OCI-LY7 (cell line): ENCODE data around the gene PITPNC1. TPM values are rescaled to one million over a fixed set of nuclear protein-coding genes. Genes with fewer than 3 reads are reported as not detected.

ENCODE experiments used
- BruUV-seq: library from RNA; stranded (reverse); fragments of 400-500 nt; replicated peaks from 2 replicates; lab custom pipeline; 2021; lab: Mats Ljungman, UMichigan
- CTCF ChIA-PET: fragments of 300-600 bp; sonication (Branson Sonifier 250); formaldehyde crosslinking; loops from one replicate; lab custom pipeline; 2022; ENCODE audit warnings: antibody characterized with exemption; ENCODE audit not compliant: unreplicated experiment; lab: Charles Lee
- POLR2A ChIA-PET: fragments of 300-600 bp; sonication (Branson Sonifier 250); formaldehyde crosslinking; loops from one replicate; lab custom pipeline; 2022; ENCODE audit warnings: antibody characterized with exemption; lab: Charles Lee
- DNase-seq: peaks from one replicate; pipeline ENCODE4 v3.0.0-alpha.2; 2015; ENCODE audit warnings: low spot score
- H2AFZ ChIP-seq: fragments of 200-600 bp; sonication (generic), shearing (Covaris generic); 2 replicates; pipeline ENCODE4 v1.6.1; 2014; ENCODE audit warnings: mild to moderate bottlenecking, antibody characterized with exemption, low read length, moderate library complexity
- H3K27ac ChIP-seq: fragments of 200-600 bp; sonication (generic); 2 replicates; pipeline ENCODE4 v1.5.1; 2014; ENCODE audit warnings: mixed run types, low read depth, mild to moderate bottlenecking, moderate library complexity, low read length, inconsistent platforms; ENCODE audit not compliant: poor library complexity, severe bottlenecking
- H3K36me3 ChIP-seq: fragments of 200-600 bp; sonication (generic); 2 replicates; pipeline ENCODE4 v1.6.1; 2014; ENCODE audit warnings: mild to moderate bottlenecking, antibody characterized with exemption, low read length, moderate library complexity, mixed read lengths; ENCODE audit not compliant: insufficient read depth
- H3K4me1 ChIP-seq: fragments of 200-600 bp; sonication (generic); 2 replicates; pipeline ENCODE4 v1.5.1; 2014; ENCODE audit warnings: mild to moderate bottlenecking, low read length; ENCODE audit not compliant: insufficient read depth, poor library complexity, severe bottlenecking
- H3K4me2 ChIP-seq: fragments of 200-600 bp; sonication (generic); 2 replicates; pipeline ENCODE4 v1.6.1; 2014; ENCODE audit warnings: mild to moderate bottlenecking, low read length
- H3K4me3 ChIP-seq: fragments of 200-600 bp; sonication (generic); 2 replicates; pipeline ENCODE4 v1.5.1; 2014; ENCODE audit warnings: mild to moderate bottlenecking, low read depth, low read length; ENCODE audit not compliant: poor library complexity, severe bottlenecking
- H3K79me2 ChIP-seq: fragments of 200-600 bp; sonication (generic); 2 replicates; pipeline ENCODE4 v1.6.1; 2016; ENCODE audit warnings: low read depth, mild to moderate bottlenecking, low read length, moderate library complexity, mixed read lengths; ENCODE audit not compliant: insufficient read depth
- H3K9me2 ChIP-seq: fragments of 200-600 bp; sonication (generic); 2 replicates; pipeline ENCODE4 v1.6.1; 2016; ENCODE audit warnings: mild to moderate bottlenecking, low read length, mixed read lengths; ENCODE audit not compliant: insufficient read depth
- H3K9me3 ChIP-seq: fragments of 200-600 bp; sonication (generic); 2 replicates; pipeline ENCODE4 v1.6.1; 2014; ENCODE audit warnings: mild to moderate bottlenecking, mixed run types, low read length, mixed read lengths
- H4K20me1 ChIP-seq: fragments of 200-600 bp; sonication (generic); 2 replicates; pipeline ENCODE4 v1.6.1; 2014; ENCODE audit warnings: mild to moderate bottlenecking, antibody characterized with exemption, low read length, moderate library complexity, mixed read lengths; ENCODE audit not compliant: insufficient read depth
- CTCF ChIP-seq: fragments of 200-600 bp; sonication (generic); conservative IDR thresholded peaks from 2 replicates; pipeline ENCODE4 v1.5.1; 2014; ENCODE audit warnings: mild to moderate bottlenecking, antibody characterized with exemption, low read length, moderate library complexity, mixed read lengths
- EZH2phosphoT487 ChIP-seq: fragments of 200-600 bp; sonication (generic); IDR thresholded peaks from 2 replicates; pipeline ENCODE4 v1.6.1; 2018; ENCODE audit warnings: low read depth, borderline replicate concordance, mild to moderate bottlenecking, mixed run types, antibody characterized with exemption, low read length, moderate library complexity, mixed read lengths
- intact Hi-C: fragments of 100-400 bp; cut with micrococcal nuclease; formaldehyde crosslinking; loops from one replicate; pipeline ENCODE4 v1.10.0; 2022; ENCODE audit not compliant: unreplicated experiment
- total RNA-seq, 2 experiments: library from RNA; depleted of rRNA in 1 of 2; stranded (reverse); fragments of >200 nt in 1 of 2; shearing (Covaris generic) in 1 of 2; gene quantifications; 2 replicates each; pipeline ENCODE4 v1.2.3, GENCODE V29; 2014 to 2022

Gene PITPNC1
- total RNA-seq, 2 experiments from 2014 or later: 14.3 to 21.1 TPM

GRCh38 chr17:67343237-67343636 is 33.8 kb upstream of the PITPNC1 start:
- H3K4me3 ChIP-seq: no peak overlapping the region
- H3K36me3 ChIP-seq: peaks cover 89% of the 10 kb centered on the region

GRCh38 chr17:67347826-67348225 is 29.3 kb upstream of the PITPNC1 start:
- no peak overlapping the region for H3K4me2 ChIP-seq
- no peak overlapping the region for H3K27ac ChIP-seq
- no peaks in the 10 kb centered on the region for H3K9me2 ChIP-seq
- H3K4me3 ChIP-seq: no peak overlapping the region
- POLR2A ChIA-PET: interaction anchor here (1.1 kb wide), 1 partner anchor 14 kb away, joined by 3 read pairs; no protein-coding TSS in a partner anchor
- no TSS peak for BruUV-seq
- DNase-seq: no peak
- peaks cover 95% of the 10 kb centered on the region for H3K36me3 ChIP-seq
- TF ChIP-seq EZH2phosphoT487 (no peak), CTCF (no peak)
- no peaks in the 10 kb centered on the region; the same call in 1 of the 2 replicates for H3K79me2 ChIP-seq
- H4K20me1 ChIP-seq: no peaks in the 10 kb centered on the region
- H3K9me3 ChIP-seq: no peaks in the 10 kb centered on the region
- intact Hi-C loops: no loop called here
- no peaks in the 10 kb centered on the region for H3K4me1 ChIP-seq
- no peak overlapping the region for H2AFZ ChIP-seq
- CTCF ChIA-PET: no interaction called here

More at GRCh38 chr17:67343237-67343636, 33.8 kb upstream of the PITPNC1 start:
- ChIA-PET POLR2A (interaction anchor here (0.5 to 1.3 kb wide), 3 partner anchors 10 to 1768 kb away, joined by 3 to 5 read pairs (median 4); no protein-coding TSS in a partner anchor), CTCF (no interaction called here)
- H3K4me2 ChIP-seq: no peak overlapping the region
- no peaks in the 10 kb centered on the region for H4K20me1 ChIP-seq
- H3K27ac ChIP-seq: no peak overlapping the region
- intact Hi-C loops: no loop called here
- DNase-seq: no peak
- H2AFZ ChIP-seq: no peak overlapping the region
- no peaks in the 10 kb centered on the region for H3K79me2 ChIP-seq
- H3K4me1 ChIP-seq: no peaks in the 10 kb centered on the region
- TF ChIP-seq CTCF (no peak), EZH2phosphoT487 (no peak)
- BruUV-seq: no TSS peak
- no peaks in the 10 kb centered on the region for H3K9me2 ChIP-seq
- H3K9me3 ChIP-seq: no peaks in the 10 kb centered on the region

GRCh38 chr17:67349420-67349819 is 27.7 kb upstream of the PITPNC1 start:
- H3K36me3 ChIP-seq: peaks cover 95% of the 10 kb centered on the region
- H3K79me2 ChIP-seq: no peaks in the 10 kb centered on the region; the same call in 1 of the 2 replicates
- H3K4me3 ChIP-seq: no peak overlapping the region
- no peak for TF ChIP-seq EZH2phosphoT487
- TF ChIP-seq CTCF: no peak
- no peaks in the 10 kb centered on the region for H3K9me3 ChIP-seq
- H3K4me1 ChIP-seq: no peaks in the 10 kb centered on the region
- no TSS peak for BruUV-seq
- ChIA-PET CTCF (no interaction called here), POLR2A (no interaction called here)
- no peak overlapping the region for H3K4me2 ChIP-seq
- no peaks in the 10 kb centered on the region for H3K9me2 ChIP-seq
- no peak for DNase-seq
- H3K27ac ChIP-seq: no peak overlapping the region
- H2AFZ ChIP-seq: no peak overlapping the region
- intact Hi-C loops: no loop called here
- H4K20me1 ChIP-seq: no peaks in the 10 kb centered on the region
